Left lung (tissue), 10 donors: ENCODE data around the gene KRTAP10-6. TPM values are rescaled to one million over a fixed set of nuclear protein-coding genes. Genes with fewer than 3 reads are reported as not detected.

Experiments used
- ATAC-seq: fragments of 200-7000 bp; cut with Tn5 transposase; one replicate; pipeline ENCODE4 v1.9.1; 2020; ENCODE audit warnings: moderate library complexity
- DNase-seq, 4 donors: peaks; one replicate each; pipeline ENCODE4 v3.0.0-alpha.2; 2013 to 2020
- H3K27ac ChIP-seq, 2 donors: fragments of 200-600 bp; sonication (generic) in 1 of 2; one replicate each; pipeline versions ENCODE4 v1.5.0 to v1.8.0; 2020 to 2021
- H3K27me3 ChIP-seq, 2 donors: fragments of 200-600 bp; sonication (generic) in 1 of 2; one replicate each; pipeline versions ENCODE4 v1.5.0 to v1.8.0; 2020 to 2021
- H3K36me3 ChIP-seq, 2 donors: fragments of 200-600 bp; sonication (generic) in 1 of 2; one replicate each; pipeline versions ENCODE4 v1.5.0 to v1.8.0; 2020 to 2021
- H3K4me1 ChIP-seq, 2 donors: fragments of 200-600 bp; one replicate each; pipeline ENCODE4 v1.8.0; 2021
- H3K4me3 ChIP-seq, 2 donors: fragments of 200-600 bp; sonication (generic) in 1 of 2; one replicate each; pipeline versions ENCODE4 v1.5.0 to v1.8.0; 2020 to 2021; ENCODE audit warnings: mild to moderate bottlenecking in 1 of 2
- H3K9me3 ChIP-seq, 2 donors: fragments of 200-600 bp; sonication (generic) in 1 of 2; one replicate each; pipeline versions ENCODE4 v1.5.0 to v1.8.0; 2020 to 2021
- CTCF ChIP-seq, 2 donors: fragments of 200-600 bp; sonication (generic) in 1 of 2; IDR thresholded peaks; one replicate each; pipeline versions ENCODE4 v1.5.0 to v1.8.0; 2021; ENCODE audit warnings: antibody characterized with exemption in 2 of 2
- intact Hi-C, 2 donors: fragments of 100-400 bp; cut with DNase I; formaldehyde crosslinking; loops; one replicate each; pipeline versions ENCODE4 v1.11.2 to v1.14.2; 2022
- polyA plus RNA-seq, 6 donors: library from polyadenylated mRNA; unstranded; fragments of 120-200 nt; gene quantifications; one replicate each; pipeline ENCODE4 v1.2.1, GENCODE V29; 2013; ENCODE audit not compliant: insufficient read length in 6 of 6
- total RNA-seq, 2 donors: library from RNA; stranded (reverse); fragmentation: NEBNext Ultra II Directional; extraction: Animal tissue kit (Norgen Biotek cat#: 25700); gene quantifications; one replicate each; pipeline ENCODE4 v1.2.1, GENCODE V29; 2021
- donor health status: DM: no; HTN: yes; CAD: no.
- donor health status: DM: no; HTN: no; CAD: no.

KRTAP10-6 gene
- total and polyA plus RNA-seq, 8 donors, result not detected

- Histone ChIP-seq H3K4me1 (no peaks in the 10 kb centered on the region), H3K27ac (no peak overlapping the region), H3K4me3 (no peak overlapping the region), H3K36me3 (no peaks in the 10 kb centered on the region), H3K27me3 (peaks cover 0 to 15% of the 10 kb centered on the region in 2 donors), H3K9me3 (peaks cover 0 to 30% of the 10 kb centered on the region in 2 donors)
- no peak for ATAC-seq
- no peak for TF ChIP-seq CTCF (IDR thresholded peaks at IDR 0.05)
- DNase-seq, result no peak
- intact Hi-C loops, result no loop called here
Observed at GRCh38 chr21:44609193-44609592, 16.9 kb upstream of the KRTAP10-6 start.

- Histone ChIP-seq H3K4me1 (no peaks in the 10 kb centered on the region), H3K4me3 (no peak overlapping the region), H3K36me3 (no peaks in the 10 kb centered on the region), H3K27me3 (peaks cover 0 to 22% of the 10 kb centered on the region in 2 donors), H3K9me3 (peaks cover 0 to 23% of the 10 kb centered on the region in 2 donors), H3K27ac (no peak overlapping the region)
- intact Hi-C loops, result no loop called here
- no peak for DNase-seq
- TF ChIP-seq CTCF (IDR thresholded peaks at IDR 0.05), result no peak
- ATAC-seq, result no peak
Observed at GRCh38 chr21:44606495-44606894, 14.2 kb upstream of the KRTAP10-6 start.

- ATAC-seq, result no peak
- intact Hi-C loops, result no loop called here
- no peak for DNase-seq
- H3K27ac ChIP-seq, result no peak overlapping the region
- no peaks in the 10 kb centered on the region for H3K4me1 ChIP-seq
- peaks cover 0 to 46% of the 10 kb centered on the region in 2 donors for H3K27me3 ChIP-seq
- peaks cover 0 to 2% of the 10 kb centered on the region in 2 donors for H3K9me3 ChIP-seq
- no peak overlapping the region for H3K4me3 ChIP-seq
- H3K36me3 ChIP-seq, result no peaks in the 10 kb centered on the region
- TF ChIP-seq CTCF (IDR thresholded peaks at IDR 0.05), result no peak
Observed at GRCh38 chr21:44603911-44604310, 11.6 kb upstream of the KRTAP10-6 start.

GRCh38 chr21:44603109-44603875 lies 11.0 kb upstream of the KRTAP10-6 start:
- DNase-seq (no peak), ATAC-seq (no peak)
- H3K27ac ChIP-seq, result no peak overlapping the region
- H3K27me3 ChIP-seq, result peaks cover 0 to 46% of the 10 kb centered on the region in 2 donors
- H3K36me3 ChIP-seq, result no peaks in the 10 kb centered on the region
- H3K4me1 ChIP-seq, result no peaks in the 10 kb centered on the region
- no peak for TF ChIP-seq CTCF (IDR thresholded peaks at IDR 0.05)
- intact Hi-C loops, result no loop called here
- H3K9me3 ChIP-seq, result peaks cover 0 to 2% of the 10 kb centered on the region in 2 donors
- no peak overlapping the region for H3K4me3 ChIP-seq

- DNase-seq (no peak), ATAC-seq (no peak)
- intact Hi-C loops, result no loop called here
- H3K27ac ChIP-seq, result no peak overlapping the region
- H3K4me1 ChIP-seq, result no peaks in the 10 kb centered on the region
- peaks cover 0 to 2% of the 10 kb centered on the region in 2 donors for H3K9me3 ChIP-seq
- no peaks in the 10 kb centered on the region for H3K36me3 ChIP-seq
- TF ChIP-seq CTCF (IDR thresholded peaks at IDR 0.05), result no peak
- H3K27me3 ChIP-seq, result peaks cover 0 to 46% of the 10 kb centered on the region in 2 donors
- no peak overlapping the region for H3K4me3 ChIP-seq
Observed at GRCh38 chr21:44602463-44602850, 10.2 kb upstream of the KRTAP10-6 start.
